Activated CD8-positive, alpha-beta T cell treated with anti-CD3 and anti-CD28 coated beads for 36 hours (primary cell): Measurements from ENCODE around the gene GPC2. TPM values are rescaled to one million over a fixed set of nuclear protein-coding genes. Genes with fewer than 3 reads are reported as not detected.
A peak's percentile ranks its signal among the peaks of the same experiment; 100 is the strongest.

Source experiments
- ATAC-seq: fragments of 200-7000 bp; cut with Tn5 transposase; one replicate; pipeline ENCODE4 v1.10.0; 2021; ENCODE audit warnings: mild to moderate bottlenecking, moderate library complexity
- CTCF ChIA-PET: fragments of 350-600 bp; sonication (Branson Sonifier 250); formaldehyde crosslinking; loops from one replicate; lab custom pipeline; 2021; ENCODE audit warnings: antibody characterized with exemption; lab: Charles Lee
- POLR2A ChIA-PET: fragments of 350-600 bp; sonication (Branson Sonifier 250); formaldehyde crosslinking; loops from one replicate; lab custom pipeline; 2021; ENCODE audit warnings: antibody characterized with exemption; lab: Charles Lee
- DNase-seq: peaks from one replicate; pipeline ENCODE4 v3.0.0-alpha.2; 2020
- H3K27ac Mint-ChIP-seq: one replicate; pipeline ENCODE4 v1.8.0; 2021; ENCODE audit warnings: mild to moderate bottlenecking, mixed read lengths
- H3K27me3 Mint-ChIP-seq: one replicate; pipeline ENCODE4 v1.8.0; 2021; ENCODE audit warnings: mixed read lengths
- H3K36me3 Mint-ChIP-seq: one replicate; pipeline ENCODE4 v1.8.0; 2021; ENCODE audit warnings: low read depth, mixed read lengths
- H3K4me1 Mint-ChIP-seq: one replicate; pipeline ENCODE4 v1.8.0; 2021; ENCODE audit warnings: low read depth, mixed read lengths
- H3K4me3 Mint-ChIP-seq: one replicate; pipeline ENCODE4 v1.8.0; 2021; ENCODE audit warnings: mild to moderate bottlenecking, moderate library complexity, mixed read lengths
- H3K9me3 Mint-ChIP-seq: one replicate; pipeline ENCODE4 v1.8.0; 2021; ENCODE audit warnings: mixed read lengths
- CTCF ChIP-seq: fragments of 200-600 bp; IDR thresholded peaks from one replicate; pipeline ENCODE4 v1.8.0; 2022; ENCODE audit warnings: antibody characterized with exemption, mild to moderate bottlenecking
- intact Hi-C: fragments of 100-400 bp; cut with micrococcal nuclease; formaldehyde crosslinking; loops from one replicate; pipeline ENCODE4 v1.10.0; 2022
- total RNA-seq, 2 experiments: library from RNA; stranded (reverse); gene quantifications; one replicate each; pipeline ENCODE4 v1.2.3, GENCODE V29; 2021

GPC2 gene
- total RNA-seq, 2 experiments from 2014 or later, result 3.7 to 4.3 TPM

DNA sequence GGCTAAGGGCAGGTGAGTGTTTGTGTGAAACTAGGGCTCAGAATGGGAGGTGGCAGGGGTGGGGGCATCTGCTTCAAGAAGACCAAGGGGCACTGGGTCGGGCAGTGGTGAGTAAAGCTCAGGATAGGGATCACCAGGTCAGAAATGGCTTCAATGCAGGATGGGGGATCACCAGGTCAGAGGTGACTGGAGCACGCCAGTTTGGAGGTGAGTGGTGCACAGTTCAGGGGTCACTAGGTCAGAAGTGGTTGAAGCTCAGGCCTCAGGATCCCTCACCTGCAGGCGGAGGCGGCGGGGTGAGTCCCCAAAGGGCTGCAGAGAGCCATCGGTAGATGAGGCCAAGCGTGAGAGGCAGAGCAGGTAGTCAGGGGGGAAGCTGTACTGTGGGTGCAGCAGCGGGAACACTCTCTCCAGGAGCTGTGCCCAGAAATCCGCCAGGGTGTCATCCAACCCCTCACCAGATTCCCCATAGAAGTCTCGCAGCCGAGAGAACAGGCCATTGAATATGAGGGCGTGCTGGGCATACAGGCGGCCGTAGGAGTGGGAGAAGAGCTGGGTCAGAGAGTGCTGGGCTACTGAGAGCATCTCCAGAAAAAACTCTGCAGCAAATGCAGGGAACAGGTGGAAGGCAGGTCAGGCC lies 1.8 kb downstream of the GPC2 start:
- ATAC-seq (no peak), DNase-seq (no peak)
- CTCF ChIA-PET, result interaction anchor here (1.0 to 2.3 kb wide), 4 partner anchors 9 to 43 kb away, joined by 3 to 8 read pairs (median 5); no protein-coding TSS in a partner anchor
- intact Hi-C loops, result no loop called here
- POLR2A ChIA-PET, result interaction anchor here (1.4 to 4.1 kb wide), 4 partner anchors 9 to 43 kb away, joined by 3 to 18 read pairs (median 4); no protein-coding TSS in a partner anchor
- Mint-ChIP-seq H3K27ac (no peak overlapping the region), H3K27me3 (peaks cover 5% of the 10 kb centered on the region), H3K36me3 (no peaks in the 10 kb centered on the region), H3K9me3 (peaks cover 2% of the 10 kb centered on the region), H3K4me3 (no peak overlapping the region), H3K4me1 (peaks cover 23% of the 10 kb centered on the region)
- no peak for TF ChIP-seq CTCF

DNA sequence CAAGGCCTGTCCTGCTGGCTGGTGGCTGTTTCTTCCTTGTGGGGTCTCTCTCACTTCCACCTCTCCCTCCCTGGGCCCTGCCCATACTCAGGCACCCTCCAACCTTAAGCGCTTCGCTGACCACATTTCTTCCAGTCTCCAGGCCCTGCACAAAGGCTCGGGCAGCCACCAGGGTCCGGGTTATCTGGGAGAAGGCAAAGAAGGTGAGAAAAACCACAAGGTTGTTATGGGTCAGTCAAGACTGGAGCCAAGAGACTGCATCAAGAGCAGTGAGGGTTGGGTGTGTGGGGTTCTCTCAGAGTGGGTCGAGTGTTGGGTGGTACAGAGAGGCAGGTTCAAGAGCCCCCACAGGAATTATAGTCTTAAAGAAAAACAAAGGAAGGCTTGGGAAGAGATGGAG lies 2.6 kb downstream of the GPC2 start:
- DNase-seq, result no peak
- TF ChIP-seq CTCF, result no peak
- intact Hi-C loops, result no loop called here
- CTCF ChIA-PET, result no interaction called here
- Mint-ChIP-seq H3K4me1 (peaks cover 28% of the 10 kb centered on the region), H3K9me3 (peaks cover 1% of the 10 kb centered on the region), H3K27ac (no peak overlapping the region), H3K27me3 (peaks cover 6% of the 10 kb centered on the region), H3K36me3 (no peaks in the 10 kb centered on the region), H3K4me3 (no peak overlapping the region)
- POLR2A ChIA-PET, result interaction anchor here (4.1 kb wide), 1 partner anchor 8 kb away, joined by 18 read pairs; no protein-coding TSS in a partner anchor
- ATAC-seq, result no peak

GRCh38 chr7:100173806-100174495 lies 3.2 kb downstream of the GPC2 start:
- Mint-ChIP-seq H3K4me1 (peaks cover 34% of the 10 kb centered on the region), H3K36me3 (no peaks in the 10 kb centered on the region), H3K27me3 (peaks cover 6% of the 10 kb centered on the region), H3K4me3 (no peak overlapping the region), H3K27ac (no peak overlapping the region), H3K9me3 (peaks cover 1% of the 10 kb centered on the region)
- DNase-seq (no peak), ATAC-seq (no peak)
- intact Hi-C loops, result no loop called here
- TF ChIP-seq CTCF, result no peak
- ChIA-PET POLR2A (no interaction called here), CTCF (no interaction called here)

DNA sequence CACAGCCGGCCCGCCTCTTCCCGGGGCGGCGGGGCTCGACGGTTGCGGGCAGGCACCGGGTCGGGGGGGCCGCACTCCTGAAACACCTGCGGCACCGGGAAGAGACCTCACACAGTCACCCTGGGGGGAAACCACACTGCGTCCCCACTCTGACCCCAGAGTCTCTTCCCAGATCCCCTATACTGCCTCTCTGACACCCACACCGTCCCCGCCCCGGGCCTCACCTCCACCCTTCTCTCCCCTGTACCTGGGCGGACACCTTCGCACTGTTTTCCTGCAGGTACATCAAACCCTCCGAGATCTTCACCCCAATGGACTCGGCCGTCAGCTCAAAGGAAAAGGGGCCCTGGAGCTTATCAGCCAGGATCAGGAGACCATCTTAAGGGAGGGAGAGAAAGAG lies 5.3 kb downstream of the GPC2 start:
- no peaks in the 10 kb centered on the region for H3K36me3 Mint-ChIP-seq
- DNase-seq (no peak), ATAC-seq (no peak)
- no peak overlapping the region for H3K27ac Mint-ChIP-seq
- peak overlapping the region; percentile 51 for H3K4me3 Mint-ChIP-seq
- H3K9me3 Mint-ChIP-seq, result no peaks in the 10 kb centered on the region
- ChIA-PET POLR2A (no interaction called here), CTCF (interaction anchor here (0.8 to 1.8 kb wide), 5 partner anchors 17 to 45 kb away, joined by 3 to 5 read pairs (median 4); no protein-coding TSS in a partner anchor)
- no peak for TF ChIP-seq CTCF
- H3K4me1 Mint-ChIP-seq, result peaks cover 53% of the 10 kb centered on the region
- peaks cover 10% of the 10 kb centered on the region for H3K27me3 Mint-ChIP-seq
- intact Hi-C loops, result no loop called here
